HepG2 (cell line): Measurements from ENCODE around the gene RABL6. TPM values are rescaled to one million over a fixed set of nuclear protein-coding genes. Genes with fewer than 3 reads are reported as not detected.

Experiments used
- GPN1 ChIP-seq: sonication (generic); formaldehyde crosslinking; IDR thresholded peaks from 2 replicates; pipeline ENCODE4 v1.5.1; 2020; ENCODE audit warnings: missing genetic modification reagents, borderline replicate concordance
- IRX3 ChIP-seq: sonication (generic); formaldehyde crosslinking; IDR thresholded peaks from 2 replicates; pipeline ENCODE4 v1.8.1; 2023; ENCODE audit warnings: mild to moderate bottlenecking, low read depth, missing genetic modification reagents, borderline replicate concordance
- REPIN1 ChIP-seq: sonication (generic); formaldehyde crosslinking; IDR thresholded peaks from 2 replicates; pipeline ENCODE4 v1.8.0; 2022; ENCODE audit warnings: missing genetic modification reagents, low read depth, mild to moderate bottlenecking, borderline replicate concordance
- ZBTB10 ChIP-seq: sonication (generic); formaldehyde crosslinking; IDR thresholded peaks from 2 replicates; pipeline ENCODE4 v1.4.0; 2020; ENCODE audit warnings: missing genetic modification reagents, borderline replicate concordance
- ZNF784 ChIP-seq: sonication (generic); formaldehyde crosslinking; IDR thresholded peaks from 2 replicates; pipeline ENCODE4 v1.5.1; 2020; ENCODE audit warnings: missing genetic modification reagents, mild to moderate bottlenecking, borderline replicate concordance
- polyA plus RNA-seq, 8 experiments: library from polyadenylated mRNA; depleted of rRNA in 3 of 8; stranded (reverse) in 7 of 8; unstranded in 1 of 8; fragments of >200 nt; fragmentation: Illumina TruSeq in 4 of 8; extraction: Trizol in 4 of 8; gene quantifications; 2 replicates each; pipeline versions ENCODE4 v1.2.1 to v1.2.3, GENCODE V29; 2011 to 2016; ENCODE audit warnings: low read depth in 4 of 8, missing spikeins in 1 of 8, mixed read lengths in 1 of 8; ENCODE audit not compliant: insufficient read depth in 1 of 8
- total RNA-seq, 5 experiments: library from RNA; depleted of rRNA; stranded (reverse); fragments of >200 nt; fragmentation: Illumina TruSeq; extraction: Trizol; gene quantifications; 2 replicates each; pipeline ENCODE4 v1.2.3, GENCODE V29; 2016; ENCODE audit warnings: low read depth in 1 of 5
- TF ChIP-seq, protein P1 (sequence below): sonication (generic); formaldehyde crosslinking; IDR thresholded peaks from 2 replicates; pipeline ENCODE4 v1.4.0; 2020; ENCODE audit warnings: missing genetic modification reagents

RABL6 gene
- total and polyA plus RNA-seq, 2 of the 13 experiments (the other 11 are each of a cell fraction or from before 2014, with no cell fraction given): 81.5 to 125 TPM

DNA sequence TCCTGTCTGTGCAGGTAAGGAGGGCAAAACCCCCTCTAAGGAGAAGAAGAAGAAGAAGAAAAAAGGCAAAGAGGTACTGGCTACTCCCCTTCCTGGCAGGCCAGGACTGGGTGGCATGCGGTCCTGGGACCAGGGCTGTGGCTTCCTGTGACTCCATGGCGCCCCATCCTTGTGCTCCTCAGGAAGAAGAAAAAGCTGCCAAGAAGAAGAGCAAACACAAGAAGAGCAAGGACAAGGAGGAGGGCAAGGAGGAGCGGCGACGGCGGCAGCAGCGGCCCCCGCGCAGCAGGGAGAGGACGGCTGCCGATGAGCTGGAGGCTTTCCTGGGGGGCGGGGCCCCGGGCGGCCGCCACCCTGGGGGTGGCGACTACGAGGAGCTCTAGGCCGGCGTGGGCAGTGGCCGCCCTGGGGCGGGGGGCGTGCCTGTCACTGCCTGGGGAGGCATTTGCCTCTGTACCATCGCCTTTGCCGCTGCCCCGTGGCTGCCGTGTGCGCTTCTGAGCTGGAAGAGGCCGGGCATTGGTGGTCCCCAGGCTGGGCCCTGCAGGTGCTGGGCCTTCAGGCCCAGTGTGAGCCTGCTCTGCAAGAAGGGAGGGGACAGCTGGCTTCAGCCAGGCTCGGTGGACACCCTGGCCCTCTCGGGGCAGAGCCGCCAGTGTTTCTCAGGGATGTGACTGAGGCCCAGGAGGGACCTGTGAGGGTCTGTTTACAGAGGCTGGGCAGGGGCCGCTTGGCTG, 32.6 kb downstream of the RABL6 start (continued):
- no peak for TF ChIP-seq GPN1 (CRISPR knock-in tag)
- TF ChIP-seq REPIN1 (CRISPR knock-in tag): no peak
- TF ChIP-seq ZBTB10: no peak
- TF ChIP-seq, protein P1, sequence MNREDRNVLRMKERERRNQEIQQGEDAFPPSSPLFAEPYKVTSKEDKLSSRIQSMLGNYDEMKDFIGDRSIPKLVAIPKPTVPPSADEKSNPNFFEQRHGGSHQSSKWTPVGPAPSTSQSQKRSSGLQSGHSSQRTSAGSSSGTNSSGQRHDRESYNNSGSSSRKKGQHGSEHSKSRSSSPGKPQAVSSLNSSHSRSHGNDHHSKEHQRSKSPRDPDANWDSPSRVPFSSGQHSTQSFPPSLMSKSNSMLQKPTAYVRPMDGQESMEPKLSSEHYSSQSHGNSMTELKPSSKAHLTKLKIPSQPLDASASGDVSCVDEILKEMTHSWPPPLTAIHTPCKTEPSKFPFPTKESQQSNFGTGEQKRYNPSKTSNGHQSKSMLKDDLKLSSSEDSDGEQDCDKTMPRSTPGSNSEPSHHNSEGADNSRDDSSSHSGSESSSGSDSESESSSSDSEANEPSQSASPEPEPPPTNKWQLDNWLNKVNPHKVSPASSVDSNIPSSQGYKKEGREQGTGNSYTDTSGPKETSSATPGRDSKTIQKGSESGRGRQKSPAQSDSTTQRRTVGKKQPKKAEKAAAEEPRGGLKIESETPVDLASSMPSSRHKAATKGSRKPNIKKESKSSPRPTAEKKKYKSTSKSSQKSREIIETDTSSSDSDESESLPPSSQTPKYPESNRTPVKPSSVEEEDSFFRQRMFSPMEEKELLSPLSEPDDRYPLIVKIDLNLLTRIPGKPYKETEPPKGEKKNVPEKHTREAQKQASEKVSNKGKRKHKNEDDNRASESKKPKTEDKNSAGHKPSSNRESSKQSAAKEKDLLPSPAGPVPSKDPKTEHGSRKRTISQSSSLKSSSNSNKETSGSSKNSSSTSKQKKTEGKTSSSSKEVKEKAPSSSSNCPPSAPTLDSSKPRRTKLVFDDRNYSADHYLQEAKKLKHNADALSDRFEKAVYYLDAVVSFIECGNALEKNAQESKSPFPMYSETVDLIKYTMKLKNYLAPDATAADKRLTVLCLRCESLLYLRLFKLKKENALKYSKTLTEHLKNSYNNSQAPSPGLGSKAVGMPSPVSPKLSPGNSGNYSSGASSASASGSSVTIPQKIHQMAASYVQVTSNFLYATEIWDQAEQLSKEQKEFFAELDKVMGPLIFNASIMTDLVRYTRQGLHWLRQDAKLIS (CRISPR knock-in tag): no peak
- no peak for TF ChIP-seq ZNF784 (CRISPR knock-in tag)
- TF ChIP-seq IRX3: no peak
- TF ChIP-seq, all 625 proteins: peak for 7
